ENCODE results near the gene PTPRN2. TPM values are rescaled to one million over a fixed set of nuclear protein-coding genes. Genes with fewer than 3 reads are reported as not detected.

Gene PTPRN2
- total and polyA plus RNA-seq, 2 of the 13 experiments (the other 11 are each of a cell fraction or from before 2014, with no cell fraction given): 2.5 to 24.2 TPM

DNA sequence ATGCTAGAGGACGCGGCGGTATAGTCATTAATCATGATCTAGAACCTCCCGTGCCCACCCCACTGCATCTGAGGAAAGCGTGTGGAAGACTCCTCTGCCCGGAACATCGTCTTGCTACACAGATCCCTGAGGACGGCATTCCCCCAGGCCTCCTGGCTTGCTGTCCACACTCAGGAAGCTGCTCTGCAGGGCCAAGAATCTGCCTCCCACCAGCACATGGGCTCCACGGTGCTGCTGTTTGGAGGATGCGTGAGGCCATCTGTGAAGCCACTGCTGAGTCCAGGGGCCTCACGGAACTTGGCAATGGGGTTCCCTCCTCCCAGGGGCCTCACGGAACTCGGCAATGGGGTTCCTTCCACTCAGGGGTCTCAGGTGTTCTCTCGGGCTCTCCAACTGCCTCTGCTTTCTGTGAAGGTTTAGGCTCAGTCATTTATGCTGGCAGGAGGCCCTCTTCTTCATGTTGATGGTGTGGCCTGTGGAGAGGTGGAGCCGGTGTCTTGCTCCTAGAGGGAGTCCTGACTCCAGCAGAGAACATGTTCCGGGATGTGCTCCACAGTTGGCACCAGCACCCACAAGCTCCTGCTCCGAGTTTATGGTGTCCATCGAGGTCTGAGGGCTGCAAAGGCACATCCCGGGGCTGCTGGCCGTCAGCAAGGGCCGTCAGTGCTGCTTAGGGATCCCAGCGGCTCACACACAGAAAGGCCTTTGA lies 977.5 kb downstream of the PTPRN2 start:
- CTCF ChIA-PET (ENCODE audit: low intra/inter-chr PET ratio, low total read pairs): no interaction called here
- in situ Hi-C loops (cut with HindIII; ENCODE audit: extremely low pct_ligation_motif_present, low pct_unique_long_range_greater_than_20kb): no loop called here

More for the DNA sequence above, 977.5 kb downstream of the PTPRN2 start:
- Histone ChIP-seq H3K4me3 (replicated peaks in 1 of 3; ENCODE audit: insufficient read depth in 1 of 3, low read depth in 2 of 3, low read length in 3 of 3) (no peak overlapping the region), H2AFZ (ENCODE audit: low read length) (no peak overlapping the region), H3K27ac (ENCODE audit: extremely low read length, insufficient read depth, low read length) (no peak overlapping the region), H3K9ac (ENCODE audit: insufficient read depth, low read depth, low read length) (no peak overlapping the region), H3K36me3 (replicated peaks in 1 of 2; ENCODE audit: control insufficient read depth in 1 of 2, insufficient read depth in 2 of 2, low read length in 2 of 2) (no peaks in the 10 kb centered on the region), H3K27me3 (ENCODE audit: control insufficient read depth in 1 of 2, insufficient read depth in 2 of 2, low read length in 2 of 2) (peaks cover 8 to 54% of the 10 kb centered on the region in 2 experiments; a peak in 4 of 5 replicates), H3K79me2 (ENCODE audit: insufficient read depth, low read length) (no peaks in the 10 kb centered on the region), H4K20me1 (ENCODE audit: insufficient read depth, low read length) (no peaks in the 10 kb centered on the region), H3K4me1 (ENCODE audit: insufficient read depth, low read length) (no peaks in the 10 kb centered on the region), H3K9me3 (ENCODE audit: low read length) (no peaks in the 10 kb centered on the region), H3K4me2 (ENCODE audit: low read depth, low read length) (no peak overlapping the region)
- BruUV-seq (replicated peaks): no TSS peak
- POLR2A ChIA-PET: no interaction called here
- intact Hi-C loops (cut with micrococcal nuclease; ENCODE audit: unreplicated experiment): no loop called here
- FAIRE-seq: no peak
- 30% methylated on average over 2 of the region's 22 CpGs for WGBS (ENCODE audit: low lambda C conversion rate)
- ATAC-seq: no peak
- TF ChIP-seq, protein P1, sequence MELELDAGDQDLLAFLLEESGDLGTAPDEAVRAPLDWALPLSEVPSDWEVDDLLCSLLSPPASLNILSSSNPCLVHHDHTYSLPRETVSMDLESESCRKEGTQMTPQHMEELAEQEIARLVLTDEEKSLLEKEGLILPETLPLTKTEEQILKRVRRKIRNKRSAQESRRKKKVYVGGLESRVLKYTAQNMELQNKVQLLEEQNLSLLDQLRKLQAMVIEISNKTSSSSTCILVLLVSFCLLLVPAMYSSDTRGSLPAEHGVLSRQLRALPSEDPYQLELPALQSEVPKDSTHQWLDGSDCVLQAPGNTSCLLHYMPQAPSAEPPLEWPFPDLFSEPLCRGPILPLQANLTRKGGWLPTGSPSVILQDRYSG (CRISPR knock-in tag; IDR thresholded peaks at IDR 0.05): no peak
- TF ChIP-seq SRSF9 (IDR thresholded peaks at IDR 0.05; ENCODE audit: borderline replicate concordance, insufficient read depth, low read depth, low read length, poor library complexity, severe bottlenecking) (no peak), ZNF776 (CRISPR knock-in tag; IDR thresholded peaks at IDR 0.05) (no peak), ZNF709 (CRISPR knock-in tag; IDR thresholded peaks at IDR 0.05) (no peak), CBX2 (IDR thresholded peaks at IDR 0.05; ENCODE audit: low read depth, low read length) (no peak), CBX2 (CRISPR knock-in tag; IDR thresholded peaks at IDR 0.05; ENCODE audit: low read depth) (no peak), ZNF451 (CRISPR knock-in tag; IDR thresholded peaks at IDR 0.05) (no peak), ZBTB21 (CRISPR knock-in tag; IDR thresholded peaks at IDR 0.05) (no peak), TCF7 (IDR thresholded peaks at IDR 0.05; ENCODE audit: low read depth) (no peak), ZNF234 (CRISPR knock-in tag; conservative IDR thresholded peaks at IDR 0.05) (no peak), RELA (CRISPR knock-in tag; IDR thresholded peaks at IDR 0.05) (no peak), KAT8 (CRISPR knock-in tag; IDR thresholded peaks at IDR 0.05) (no peak), NFKBIZ (CRISPR knock-in tag; IDR thresholded peaks at IDR 0.05) (no peak)
- TF ChIP-seq, protein P2, sequence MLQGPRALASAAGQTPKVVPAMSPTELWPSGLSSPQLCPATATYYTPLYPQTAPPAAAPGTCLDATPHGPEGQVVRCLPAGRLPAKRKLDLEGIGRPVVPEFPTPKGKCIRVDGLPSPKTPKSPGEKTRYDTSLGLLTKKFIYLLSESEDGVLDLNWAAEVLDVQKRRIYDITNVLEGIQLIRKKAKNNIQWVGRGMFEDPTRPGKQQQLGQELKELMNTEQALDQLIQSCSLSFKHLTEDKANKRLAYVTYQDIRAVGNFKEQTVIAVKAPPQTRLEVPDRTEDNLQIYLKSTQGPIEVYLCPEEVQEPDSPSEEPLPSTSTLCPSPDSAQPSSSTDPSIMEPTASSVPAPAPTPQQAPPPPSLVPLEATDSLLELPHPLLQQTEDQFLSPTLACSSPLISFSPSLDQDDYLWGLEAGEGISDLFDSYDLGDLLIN (CRISPR knock-in tag; IDR thresholded peaks at IDR 0.05; ENCODE audit: borderline replicate concordance): no peak
- TF ChIP-seq, protein P3, sequence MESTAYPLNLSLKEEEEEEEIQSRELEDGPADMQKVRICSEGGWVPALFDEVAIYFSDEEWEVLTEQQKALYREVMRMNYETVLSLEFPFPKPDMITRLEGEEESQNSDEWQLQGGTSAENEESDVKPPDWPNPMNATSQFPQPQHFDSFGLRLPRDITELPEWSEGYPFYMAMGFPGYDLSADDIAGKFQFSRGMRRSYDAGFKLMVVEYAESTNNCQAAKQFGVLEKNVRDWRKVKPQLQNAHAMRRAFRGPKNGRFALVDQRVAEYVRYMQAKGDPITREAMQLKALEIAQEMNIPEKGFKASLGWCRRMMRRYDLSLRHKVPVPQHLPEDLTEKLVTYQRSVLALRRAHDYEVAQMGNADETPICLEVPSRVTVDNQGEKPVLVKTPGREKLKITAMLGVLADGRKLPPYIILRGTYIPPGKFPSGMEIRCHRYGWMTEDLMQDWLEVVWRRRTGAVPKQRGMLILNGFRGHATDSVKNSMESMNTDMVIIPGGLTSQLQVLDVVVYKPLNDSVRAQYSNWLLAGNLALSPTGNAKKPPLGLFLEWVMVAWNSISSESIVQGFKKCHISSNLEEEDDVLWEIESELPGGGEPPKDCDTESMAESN (CRISPR knock-in tag; conservative IDR thresholded peaks at IDR 0.05): no peak
- no peak for DNase-seq (ENCODE audit: low spot score)
